Parathyroid adenoma (tissue), 2 donors: Measurements from ENCODE around the gene TNKS1BP1.

Experiments used
- H2AFZ ChIP-seq: fragments of 300-600 bp; sonication (generic); one replicate; pipeline ENCODE4 v1.7.0; 2017; ENCODE audit warnings: antibody characterized with exemption, mild to moderate bottlenecking
- H3K27ac ChIP-seq: fragments of 300-600 bp; sonication (generic); one replicate; pipeline ENCODE4 v1.7.0; 2017
- H3K27me3 ChIP-seq: fragments of 300-600 bp; sonication (generic); one replicate; pipeline ENCODE4 v1.7.0; 2017; ENCODE audit warnings: low read length; ENCODE audit not compliant: control insufficient read depth, insufficient read depth
- H3K36me3 ChIP-seq: fragments of 300-600 bp; sonication (generic); one replicate; pipeline ENCODE4 v1.7.0; 2017; ENCODE audit warnings: low read length; ENCODE audit not compliant: control insufficient read depth, insufficient read depth
- H3K4me1 ChIP-seq: fragments of 300-600 bp; sonication (generic); one replicate; pipeline ENCODE4 v1.7.0; 2017; ENCODE audit warnings: control low read depth
- H3K4me2 ChIP-seq: fragments of 300-600 bp; sonication (generic); one replicate; pipeline ENCODE4 v1.7.0; 2017; ENCODE audit warnings: low read length
- H3K4me3 ChIP-seq: fragments of 300-600 bp; sonication (generic); one replicate; pipeline ENCODE4 v1.7.0; 2017; ENCODE audit warnings: low read depth, low read length
- H3K79me2 ChIP-seq: fragments of 300-600 bp; sonication (generic); one replicate; pipeline ENCODE4 v1.7.0; 2017; ENCODE audit warnings: control low read depth
- H3K9ac ChIP-seq: fragments of 300-600 bp; sonication (generic); one replicate; pipeline ENCODE4 v1.7.0; 2017; ENCODE audit warnings: mild to moderate bottlenecking
- H3K9me3 ChIP-seq: fragments of 300-600 bp; sonication (generic); one replicate; pipeline ENCODE4 v1.7.0; 2017; ENCODE audit warnings: low read length; ENCODE audit not compliant: control insufficient read depth
- CTCF ChIP-seq: fragments of 300-600 bp; sonication (generic); IDR thresholded peaks from one replicate; pipeline ENCODE4 v1.7.0; 2017; ENCODE audit warnings: antibody characterized with exemption, mild to moderate bottlenecking
- donor health status: primary hyperparathyroidism.

TNKS1BP1 gene

GRCh38 chr11:57260937-57261783 is 63.6 kb downstream of the TNKS1BP1 start:
- no peak overlapping the region for H3K4me2 ChIP-seq
- H3K27me3 ChIP-seq: no peaks in the 10 kb centered on the region
- no peak for TF ChIP-seq CTCF
- H3K9me3 ChIP-seq: no peaks in the 10 kb centered on the region
- no peak overlapping the region for H3K27ac ChIP-seq
- H3K9ac ChIP-seq: no peak overlapping the region
- H3K4me1 ChIP-seq: no peaks in the 10 kb centered on the region
- H2AFZ ChIP-seq: no peak overlapping the region
- H3K36me3 ChIP-seq: no peaks in the 10 kb centered on the region
- H3K4me3 ChIP-seq: no peak overlapping the region
- H3K79me2 ChIP-seq: no peaks in the 10 kb centered on the region

- no peak overlapping the region for H3K4me2 ChIP-seq
- no peak overlapping the region for H3K9ac ChIP-seq
- no peaks in the 10 kb centered on the region for H3K36me3 ChIP-seq
- H3K27ac ChIP-seq: no peak overlapping the region
- no peaks in the 10 kb centered on the region for H3K79me2 ChIP-seq
- TF ChIP-seq CTCF: no peak
- H3K4me1 ChIP-seq: no peaks in the 10 kb centered on the region
- no peaks in the 10 kb centered on the region for H3K27me3 ChIP-seq
- no peak overlapping the region for H3K4me3 ChIP-seq
- no peaks in the 10 kb centered on the region for H3K9me3 ChIP-seq
- H2AFZ ChIP-seq: no peak overlapping the region
These were observed 68.6 kb downstream of the TNKS1BP1 start for GRCh38 chr11:57256119-57256518.

- H3K9me3 ChIP-seq: no peaks in the 10 kb centered on the region
- H3K79me2 ChIP-seq: no peaks in the 10 kb centered on the region
- no peaks in the 10 kb centered on the region for H3K4me1 ChIP-seq
- no peaks in the 10 kb centered on the region for H3K27me3 ChIP-seq
- H3K27ac ChIP-seq: no peak overlapping the region
- TF ChIP-seq CTCF: no peak
- H3K4me2 ChIP-seq: no peak overlapping the region
- H3K36me3 ChIP-seq: no peaks in the 10 kb centered on the region
- no peak overlapping the region for H3K9ac ChIP-seq
- H3K4me3 ChIP-seq: no peak overlapping the region
- no peak overlapping the region for H2AFZ ChIP-seq
These were observed 69.1 kb downstream of the TNKS1BP1 start for GRCh38 chr11:57255618-57256017.

GRCh38 chr11:57254631-57255030 is 70.1 kb downstream of the TNKS1BP1 start:
- H3K4me2 ChIP-seq: no peak overlapping the region
- no peaks in the 10 kb centered on the region for H3K36me3 ChIP-seq
- H3K27ac ChIP-seq: no peak overlapping the region
- no peaks in the 10 kb centered on the region for H3K9me3 ChIP-seq
- H2AFZ ChIP-seq: no peak overlapping the region
- H3K79me2 ChIP-seq: no peaks in the 10 kb centered on the region
- H3K4me1 ChIP-seq: no peaks in the 10 kb centered on the region
- no peaks in the 10 kb centered on the region for H3K27me3 ChIP-seq
- H3K4me3 ChIP-seq: no peak overlapping the region
- no peak overlapping the region for H3K9ac ChIP-seq
- no peak for TF ChIP-seq CTCF
